H1 (cell line): ENCODE measurements around the gene NFX1. TPM values are rescaled to one million over a fixed set of nuclear protein-coding genes. Genes with fewer than 3 reads are reported as not detected.
A peak's percentile ranks its signal among the peaks of the same experiment; 100 is the strongest.

Experiments
- ASH2L ChIP-seq: fragments of 200-600, 300-600 bp; sonication (generic); IDR thresholded peaks from one replicate; pipeline ENCODE4 v1.7.1; 2017; ENCODE audit warnings: low read length
- CHD2 ChIP-seq: IDR thresholded peaks from 2 replicates; pipeline ENCODE4 v1.6.1; 2012; ENCODE audit warnings: low read length, improper control_type of control experiment
- CTBP2 ChIP-seq: IDR thresholded peaks from 2 replicates; pipeline ENCODE4 v1.7.0; 2011; ENCODE audit warnings: borderline replicate concordance, mild to moderate bottlenecking, moderate library complexity, mixed read lengths, low read length; ENCODE audit not compliant: insufficient read depth, insufficient read length
- EP300 ChIP-seq, 2 experiments: IDR thresholded peaks; 1 replicate in 1 of 2; 2 replicates in 1 of 2; pipeline ENCODE4 v1.6.1; 2011 to 2012; ENCODE audit warnings: low read depth in 2 of 2, low read length in 2 of 2, mild to moderate bottlenecking in 2 of 2, borderline replicate concordance in 1 of 2, inconsistent platforms in 1 of 2, moderate library complexity in 1 of 2
- EZH2 ChIP-seq: fragments of 200-600 bp; sonication (generic); IDR thresholded peaks from 2 replicates; pipeline ENCODE4 v1.7.1; 2012; ENCODE audit warnings: low read depth, mild to moderate bottlenecking, moderate library complexity, low read length, inconsistent platforms; ENCODE audit not compliant: severe bottlenecking
- GTF2F1 ChIP-seq: IDR thresholded peaks from 2 replicates; pipeline ENCODE4 v1.6.1; 2012; ENCODE audit warnings: low read depth, low read length, improper control_type of control experiment, borderline replicate concordance
- HDAC6 ChIP-seq: IDR thresholded peaks from one replicate; pipeline ENCODE4 v1.7.1; 2012; ENCODE audit warnings: low read depth, mild to moderate bottlenecking, inconsistent platforms, low read length, moderate library complexity
- KDM1A ChIP-seq: fragments of 200-600, 300-600 bp; sonication (generic); IDR thresholded peaks from 2 replicates; pipeline ENCODE4 v1.7.1; 2016; ENCODE audit warnings: mild to moderate bottlenecking, low read length, borderline replicate concordance
- MAFK ChIP-seq: IDR thresholded peaks from 2 replicates; pipeline ENCODE4 v1.6.1; 2012; ENCODE audit warnings: low read depth, mild to moderate bottlenecking, improper control_type of control experiment, low read length
- MAX ChIP-seq: IDR thresholded peaks from 2 replicates; pipeline ENCODE4 v1.6.1; 2012; ENCODE audit warnings: inconsistent platforms
- SAP30 ChIP-seq: fragments of 300-600 bp; sonication (generic); IDR thresholded peaks from 2 replicates; pipeline ENCODE4 v1.7.1; 2012; ENCODE audit warnings: low read length, moderate library complexity, mild to moderate bottlenecking, inconsistent platforms; ENCODE audit not compliant: insufficient read depth, insufficient replicate concordance
- SIN3A ChIP-seq, 2 experiments: IDR thresholded peaks in 1 of 2; conservative IDR thresholded peaks in 1 of 2; 2 replicates each; pipeline ENCODE4 v1.6.1; 2011 to 2012; ENCODE audit warnings: low read length in 2 of 2, improper control_type of control experiment in 1 of 2, low read depth in 1 of 2, mild to moderate bottlenecking in 1 of 2
- SP1 ChIP-seq: IDR thresholded peaks from 2 replicates; pipeline ENCODE4 v1.6.1; 2011; ENCODE audit warnings: low read depth, low read length
- SP4 ChIP-seq: IDR thresholded peaks from 2 replicates; pipeline ENCODE4 v1.6.1; 2012; ENCODE audit warnings: low read length, inconsistent platforms
- TBP ChIP-seq: IDR thresholded peaks from 2 replicates; pipeline ENCODE4 v1.6.1; 2011; ENCODE audit warnings: low read depth, low read length, improper control_type of control experiment
- TCF12 ChIP-seq: IDR thresholded peaks from 2 replicates; pipeline ENCODE4 v1.6.1; 2011; ENCODE audit warnings: low read depth, mild to moderate bottlenecking, low read length
- TEAD4 ChIP-seq: IDR thresholded peaks from 2 replicates; pipeline ENCODE4 v1.6.1; 2012; ENCODE audit warnings: low read depth, low read length, inconsistent platforms, mixed read lengths
- USF2 ChIP-seq: IDR thresholded peaks from 2 replicates; pipeline ENCODE4 v1.6.1; 2011; ENCODE audit warnings: low read length, improper control_type of control experiment
- polyA plus RNA-seq, 7 experiments: library from polyadenylated mRNA; depleted of rRNA in 3 of 7; stranded (reverse) in 5 of 7; unstranded in 2 of 7; fragments of >200 nt in 5 of 7; fragments of 200-250 nt in 2 of 7; gene quantifications; 1 replicate in 5 of 7; 2 replicates in 1 of 7; 4 replicates in 1 of 7; pipeline versions ENCODE4 v1.2.1 to v1.2.3, GENCODE V29; 2011 to 2013; ENCODE audit warnings: missing spikeins in 2 of 7, mixed read lengths in 2 of 7
- total RNA-seq: library from RNA; stranded (reverse); fragmentation: NEBNext Ultra II Directional; extraction: Animal tissue kit (Norgen Biotek cat#: 25700); gene quantifications from 2 replicates; pipeline ENCODE4 v1.2.1, GENCODE V29; 2021

NFX1 gene
- total and polyA plus RNA-seq, 2 of the 8 experiments (the other 6 are each of a cell fraction or from before 2014, with no cell fraction given) = 19.4 to 28.4 TPM

DNA sequence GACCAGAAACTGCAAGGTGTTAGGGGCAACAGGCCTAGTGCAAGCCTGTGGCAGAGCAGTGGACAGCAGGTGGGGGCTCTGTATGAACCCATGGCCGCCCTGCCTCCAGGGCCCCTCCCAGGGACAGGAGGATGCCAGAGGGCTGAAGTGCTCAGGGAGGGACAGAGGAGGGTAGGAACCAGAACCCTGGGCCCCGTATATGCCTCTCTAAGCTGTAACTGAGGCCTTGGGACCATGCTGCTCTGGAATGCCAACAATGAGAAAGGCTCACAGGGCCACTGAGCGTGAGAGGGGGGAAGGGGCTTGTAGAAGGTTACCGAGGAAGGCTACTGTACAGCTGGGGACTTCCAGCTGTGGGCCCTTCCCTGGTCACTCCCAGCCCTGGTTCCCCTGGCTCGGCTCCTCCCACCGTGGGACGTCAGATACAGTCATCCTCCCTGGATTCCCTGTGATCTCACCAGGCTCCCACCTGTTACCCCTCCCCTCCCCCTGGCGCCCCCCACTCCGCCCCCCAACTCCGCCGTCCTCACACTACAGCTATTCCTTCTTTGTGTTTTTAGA lies 91.0 kb downstream of the NFX1 start (continued):
- TF ChIP-seq EZH2 (no peak), HDAC6 (no peak), SP4 (no peak), EP300 (IDR thresholded peaks at IDR 0.05; ENCODE audit: borderline replicate concordance in 1 of 2, low read depth in 2 of 2, low read length in 2 of 2) (peak in 1 of 2 experiments; percentile 87; a peak in 1 of 3 replicates), USF2 (no peak), MAX (peak; percentile 64), SAP30 (peak; percentile 47), SP1 (peak; percentile 94), KDM1A (no peak), TBP (peak; percentile 49; the same call in 1 of the 2 replicates), ASH2L (peak; percentile 96), SIN3A (conservative IDR thresholded peaks at IDR 0.05 in 1 of 2, IDR thresholded peaks at IDR 0.05 in 1 of 2; ENCODE audit: low read depth in 1 of 2, low read length in 2 of 2) (peak in 1 of 2 experiments; percentile 83; a peak in 2 of 4 replicates), TCF12 (peak; percentile 95), GTF2F1 (no peak), CTBP2 (peak; percentile 77), MAFK (no peak), TEAD4 (peak; percentile 98), CHD2 (0 out of 2 replicates have a peak, but pooled peaks have one; percentile 22)
- TF ChIP-seq, all 59 proteins: peak for 17
